OCI-LY3 (cell line): ENCODE data around the gene CTDSP1.

Experiments
- EZH2phosphoT487 ChIP-seq: fragments of 200-600 bp; shearing (Covaris generic); IDR thresholded peaks from 2 replicates; pipeline ENCODE4 v1.6.1; 2018; ENCODE audit warnings: antibody characterized with exemption, mixed run types, low read depth
- TF ChIP-seq, protein P1 (sequence below): fragments of 200-600, 300-600 bp; sonication (generic); IDR thresholded peaks from 2 replicates; pipeline ENCODE4 v1.5.1; 2014; ENCODE audit warnings: antibody characterized with exemption, low read length, low read depth

DNA sequence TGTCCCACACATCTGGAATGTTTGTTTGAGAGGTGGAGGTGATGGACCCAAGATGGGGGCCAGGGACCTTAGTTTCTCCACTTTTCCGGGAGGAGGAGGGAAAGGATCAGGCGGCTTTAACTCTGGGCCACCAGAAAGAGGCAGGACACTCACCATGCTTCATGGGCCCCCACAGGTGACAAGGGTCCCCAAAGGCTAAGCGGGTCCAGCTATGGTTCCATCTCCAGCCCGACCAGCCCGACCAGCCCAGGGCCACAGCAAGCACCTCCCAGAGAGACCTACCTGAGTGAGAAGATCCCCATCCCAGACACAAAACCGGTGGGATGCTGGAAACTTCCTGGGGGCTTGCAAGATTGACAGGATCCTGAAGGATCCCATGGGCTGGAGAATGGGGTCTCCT is 16.9 kb upstream of the CTDSP1 start:
- TF ChIP-seq, protein P1, sequence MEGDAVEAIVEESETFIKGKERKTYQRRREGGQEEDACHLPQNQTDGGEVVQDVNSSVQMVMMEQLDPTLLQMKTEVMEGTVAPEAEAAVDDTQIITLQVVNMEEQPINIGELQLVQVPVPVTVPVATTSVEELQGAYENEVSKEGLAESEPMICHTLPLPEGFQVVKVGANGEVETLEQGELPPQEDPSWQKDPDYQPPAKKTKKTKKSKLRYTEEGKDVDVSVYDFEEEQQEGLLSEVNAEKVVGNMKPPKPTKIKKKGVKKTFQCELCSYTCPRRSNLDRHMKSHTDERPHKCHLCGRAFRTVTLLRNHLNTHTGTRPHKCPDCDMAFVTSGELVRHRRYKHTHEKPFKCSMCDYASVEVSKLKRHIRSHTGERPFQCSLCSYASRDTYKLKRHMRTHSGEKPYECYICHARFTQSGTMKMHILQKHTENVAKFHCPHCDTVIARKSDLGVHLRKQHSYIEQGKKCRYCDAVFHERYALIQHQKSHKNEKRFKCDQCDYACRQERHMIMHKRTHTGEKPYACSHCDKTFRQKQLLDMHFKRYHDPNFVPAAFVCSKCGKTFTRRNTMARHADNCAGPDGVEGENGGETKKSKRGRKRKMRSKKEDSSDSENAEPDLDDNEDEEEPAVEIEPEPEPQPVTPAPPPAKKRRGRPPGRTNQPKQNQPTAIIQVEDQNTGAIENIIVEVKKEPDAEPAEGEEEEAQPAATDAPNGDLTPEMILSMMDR = no peak
- TF ChIP-seq EZH2phosphoT487 = no peak
